ENCODE results near the gene MLLT11. TPM values are rescaled to one million over a fixed set of nuclear protein-coding genes. Genes with fewer than 3 reads are reported as not detected.

Gene MLLT11
- total RNA-seq, 1 experiment from 2014 or later, result 16.4 TPM

DNA sequence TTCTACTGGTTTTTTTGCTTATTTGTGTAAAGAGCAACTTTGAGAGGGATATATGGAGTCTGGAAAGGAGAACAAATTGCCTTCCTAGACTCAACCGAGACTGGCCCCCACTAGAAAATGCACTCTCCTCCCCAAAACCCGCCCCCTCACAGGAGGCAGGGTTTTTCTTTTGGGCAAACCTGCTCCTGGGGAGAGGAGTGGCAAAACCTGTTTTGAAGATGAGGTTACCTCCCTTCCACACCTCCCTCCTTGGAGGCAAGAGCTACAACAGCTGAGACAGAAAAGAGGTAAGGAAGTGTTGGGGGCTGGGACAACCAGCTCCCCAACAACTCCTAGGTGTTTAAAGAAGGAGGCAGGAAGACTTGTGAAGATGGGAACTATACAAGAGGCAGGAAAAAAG is 23.8 kb upstream of the MLLT11 start, which contains the start of gene BNIPL:
TSS of gene BNIPL (plus strand) at position 231 of the 400 bp plus-strand sequence. CDS start at position 371, 140 bp downstream.
- peaks cover 16% of the 10 kb centered on the region for H3K4me1 Mint-ChIP-seq
- H3K4me3 Mint-ChIP-seq, result peak within 1 kb of the TSS; percentile 51
- peaks cover 20% of the 10 kb centered on the region for H3K36me3 Mint-ChIP-seq
- POLR2A ChIA-PET, result interaction anchor here (1.1 kb wide), 1 partner anchor 12 kb away, joined by 5 read pairs; no protein-coding TSS in a partner anchor
- DNase-seq (ENCODE audit: low spot score), result no peak
- peak within 1 kb of the TSS; percentile 93 for H3K27ac Mint-ChIP-seq
- TF ChIP-seq GTF2I (CRISPR knock-in tag; conservative IDR thresholded peaks at IDR 0.05) (no peak), KAT7 (CRISPR knock-in tag; IDR thresholded peaks at IDR 0.05; ENCODE audit: borderline replicate concordance) (no peak), PRRX2 (CRISPR knock-in tag; IDR thresholded peaks at IDR 0.05) (no peak), EMX1 (CRISPR knock-in tag; IDR thresholded peaks at IDR 0.05) (no peak), CBFB (CRISPR knock-in tag; IDR thresholded peaks at IDR 0.05; ENCODE audit: low read depth) (no peak), OVOL2 (CRISPR knock-in tag; IDR thresholded peaks at IDR 0.05; ENCODE audit: borderline replicate concordance) (no peak), TP53 (CRISPR knock-in tag; IDR thresholded peaks at IDR 0.05) (no peak), NFATC4 (CRISPR knock-in tag; IDR thresholded peaks at IDR 0.05) (no peak), ZNF396 (CRISPR knock-in tag; IDR thresholded peaks at IDR 0.05; ENCODE audit: borderline replicate concordance) (no peak), CREB1 (CRISPR knock-in tag; IDR thresholded peaks at IDR 0.05) (no peak), ESRRA (CRISPR knock-in tag; IDR thresholded peaks at IDR 0.05; ENCODE audit: borderline replicate concordance) (no peak)
- TF ChIP-seq, protein P1, sequence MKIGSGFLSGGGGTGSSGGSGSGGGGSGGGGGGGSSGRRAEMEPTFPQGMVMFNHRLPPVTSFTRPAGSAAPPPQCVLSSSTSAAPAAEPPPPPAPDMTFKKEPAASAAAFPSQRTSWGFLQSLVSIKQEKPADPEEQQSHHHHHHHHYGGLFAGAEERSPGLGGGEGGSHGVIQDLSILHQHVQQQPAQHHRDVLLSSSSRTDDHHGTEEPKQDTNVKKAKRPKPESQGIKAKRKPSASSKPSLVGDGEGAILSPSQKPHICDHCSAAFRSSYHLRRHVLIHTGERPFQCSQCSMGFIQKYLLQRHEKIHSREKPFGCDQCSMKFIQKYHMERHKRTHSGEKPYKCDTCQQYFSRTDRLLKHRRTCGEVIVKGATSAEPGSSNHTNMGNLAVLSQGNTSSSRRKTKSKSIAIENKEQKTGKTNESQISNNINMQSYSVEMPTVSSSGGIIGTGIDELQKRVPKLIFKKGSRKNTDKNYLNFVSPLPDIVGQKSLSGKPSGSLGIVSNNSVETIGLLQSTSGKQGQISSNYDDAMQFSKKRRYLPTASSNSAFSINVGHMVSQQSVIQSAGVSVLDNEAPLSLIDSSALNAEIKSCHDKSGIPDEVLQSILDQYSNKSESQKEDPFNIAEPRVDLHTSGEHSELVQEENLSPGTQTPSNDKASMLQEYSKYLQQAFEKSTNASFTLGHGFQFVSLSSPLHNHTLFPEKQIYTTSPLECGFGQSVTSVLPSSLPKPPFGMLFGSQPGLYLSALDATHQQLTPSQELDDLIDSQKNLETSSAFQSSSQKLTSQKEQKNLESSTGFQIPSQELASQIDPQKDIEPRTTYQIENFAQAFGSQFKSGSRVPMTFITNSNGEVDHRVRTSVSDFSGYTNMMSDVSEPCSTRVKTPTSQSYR (CRISPR knock-in tag; IDR thresholded peaks at IDR 0.05), result no peak
- TF ChIP-seq, protein P2, sequence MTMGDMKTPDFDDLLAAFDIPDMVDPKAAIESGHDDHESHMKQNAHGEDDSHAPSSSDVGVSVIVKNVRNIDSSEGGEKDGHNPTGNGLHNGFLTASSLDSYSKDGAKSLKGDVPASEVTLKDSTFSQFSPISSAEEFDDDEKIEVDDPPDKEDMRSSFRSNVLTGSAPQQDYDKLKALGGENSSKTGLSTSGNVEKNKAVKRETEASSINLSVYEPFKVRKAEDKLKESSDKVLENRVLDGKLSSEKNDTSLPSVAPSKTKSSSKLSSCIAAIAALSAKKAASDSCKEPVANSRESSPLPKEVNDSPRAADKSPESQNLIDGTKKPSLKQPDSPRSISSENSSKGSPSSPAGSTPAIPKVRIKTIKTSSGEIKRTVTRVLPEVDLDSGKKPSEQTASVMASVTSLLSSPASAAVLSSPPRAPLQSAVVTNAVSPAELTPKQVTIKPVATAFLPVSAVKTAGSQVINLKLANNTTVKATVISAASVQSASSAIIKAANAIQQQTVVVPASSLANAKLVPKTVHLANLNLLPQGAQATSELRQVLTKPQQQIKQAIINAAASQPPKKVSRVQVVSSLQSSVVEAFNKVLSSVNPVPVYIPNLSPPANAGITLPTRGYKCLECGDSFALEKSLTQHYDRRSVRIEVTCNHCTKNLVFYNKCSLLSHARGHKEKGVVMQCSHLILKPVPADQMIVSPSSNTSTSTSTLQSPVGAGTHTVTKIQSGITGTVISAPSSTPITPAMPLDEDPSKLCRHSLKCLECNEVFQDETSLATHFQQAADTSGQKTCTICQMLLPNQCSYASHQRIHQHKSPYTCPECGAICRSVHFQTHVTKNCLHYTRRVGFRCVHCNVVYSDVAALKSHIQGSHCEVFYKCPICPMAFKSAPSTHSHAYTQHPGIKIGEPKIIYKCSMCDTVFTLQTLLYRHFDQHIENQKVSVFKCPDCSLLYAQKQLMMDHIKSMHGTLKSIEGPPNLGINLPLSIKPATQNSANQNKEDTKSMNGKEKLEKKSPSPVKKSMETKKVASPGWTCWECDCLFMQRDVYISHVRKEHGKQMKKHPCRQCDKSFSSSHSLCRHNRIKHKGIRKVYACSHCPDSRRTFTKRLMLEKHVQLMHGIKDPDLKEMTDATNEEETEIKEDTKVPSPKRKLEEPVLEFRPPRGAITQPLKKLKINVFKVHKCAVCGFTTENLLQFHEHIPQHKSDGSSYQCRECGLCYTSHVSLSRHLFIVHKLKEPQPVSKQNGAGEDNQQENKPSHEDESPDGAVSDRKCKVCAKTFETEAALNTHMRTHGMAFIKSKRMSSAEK (CRISPR knock-in tag; IDR thresholded peaks at IDR 0.05; ENCODE audit: borderline replicate concordance), result no peak
- TF ChIP-seq, protein P3, sequence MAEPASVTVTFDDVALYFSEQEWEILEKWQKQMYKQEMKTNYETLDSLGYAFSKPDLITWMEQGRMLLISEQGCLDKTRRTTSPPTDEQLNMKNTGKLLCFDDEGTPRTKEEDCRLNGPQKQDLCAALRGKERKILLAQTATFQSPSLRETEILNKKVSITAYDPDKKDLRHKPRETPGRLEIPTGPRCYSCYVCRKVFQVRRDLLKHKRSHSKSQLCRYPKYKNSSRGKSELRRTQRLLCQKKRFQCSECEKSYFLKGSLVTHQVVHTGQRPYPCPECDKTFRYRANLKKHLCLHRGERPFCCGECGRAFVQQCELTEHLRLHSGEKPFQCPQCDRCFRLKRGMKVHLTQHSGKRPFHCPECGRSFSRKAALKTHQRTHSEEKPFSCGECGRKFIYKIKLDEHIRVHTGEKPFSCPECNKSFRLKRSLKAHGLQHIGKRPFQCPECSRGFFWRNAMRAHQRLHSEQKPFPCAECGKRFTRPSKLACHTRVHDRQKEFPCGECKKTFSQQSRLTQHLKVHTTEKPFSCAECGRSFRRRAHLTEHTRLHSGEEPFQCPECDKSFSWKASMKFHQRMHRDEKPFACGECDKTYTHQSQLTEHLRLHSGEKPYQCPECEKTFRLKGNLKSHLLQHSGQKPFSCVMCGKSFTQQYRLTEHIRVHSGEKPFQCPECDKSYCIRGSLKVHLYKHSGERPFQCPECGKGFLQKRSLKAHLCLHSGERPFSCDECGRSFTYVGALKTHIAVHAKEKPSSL (CRISPR knock-in tag; conservative IDR thresholded peaks at IDR 0.05), result no peak
- TF ChIP-seq, protein P4, sequence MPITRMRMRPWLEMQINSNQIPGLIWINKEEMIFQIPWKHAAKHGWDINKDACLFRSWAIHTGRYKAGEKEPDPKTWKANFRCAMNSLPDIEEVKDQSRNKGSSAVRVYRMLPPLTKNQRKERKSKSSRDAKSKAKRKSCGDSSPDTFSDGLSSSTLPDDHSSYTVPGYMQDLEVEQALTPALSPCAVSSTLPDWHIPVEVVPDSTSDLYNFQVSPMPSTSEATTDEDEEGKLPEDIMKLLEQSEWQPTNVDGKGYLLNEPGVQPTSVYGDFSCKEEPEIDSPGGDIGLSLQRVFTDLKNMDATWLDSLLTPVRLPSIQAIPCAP (CRISPR knock-in tag; IDR thresholded peaks at IDR 0.05), result no peak
- TF ChIP-seq, protein P5, sequence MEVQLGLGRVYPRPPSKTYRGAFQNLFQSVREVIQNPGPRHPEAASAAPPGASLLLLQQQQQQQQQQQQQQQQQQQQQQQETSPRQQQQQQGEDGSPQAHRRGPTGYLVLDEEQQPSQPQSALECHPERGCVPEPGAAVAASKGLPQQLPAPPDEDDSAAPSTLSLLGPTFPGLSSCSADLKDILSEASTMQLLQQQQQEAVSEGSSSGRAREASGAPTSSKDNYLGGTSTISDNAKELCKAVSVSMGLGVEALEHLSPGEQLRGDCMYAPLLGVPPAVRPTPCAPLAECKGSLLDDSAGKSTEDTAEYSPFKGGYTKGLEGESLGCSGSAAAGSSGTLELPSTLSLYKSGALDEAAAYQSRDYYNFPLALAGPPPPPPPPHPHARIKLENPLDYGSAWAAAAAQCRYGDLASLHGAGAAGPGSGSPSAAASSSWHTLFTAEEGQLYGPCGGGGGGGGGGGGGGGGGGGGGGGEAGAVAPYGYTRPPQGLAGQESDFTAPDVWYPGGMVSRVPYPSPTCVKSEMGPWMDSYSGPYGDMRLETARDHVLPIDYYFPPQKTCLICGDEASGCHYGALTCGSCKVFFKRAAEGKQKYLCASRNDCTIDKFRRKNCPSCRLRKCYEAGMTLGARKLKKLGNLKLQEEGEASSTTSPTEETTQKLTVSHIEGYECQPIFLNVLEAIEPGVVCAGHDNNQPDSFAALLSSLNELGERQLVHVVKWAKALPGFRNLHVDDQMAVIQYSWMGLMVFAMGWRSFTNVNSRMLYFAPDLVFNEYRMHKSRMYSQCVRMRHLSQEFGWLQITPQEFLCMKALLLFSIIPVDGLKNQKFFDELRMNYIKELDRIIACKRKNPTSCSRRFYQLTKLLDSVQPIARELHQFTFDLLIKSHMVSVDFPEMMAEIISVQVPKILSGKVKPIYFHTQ (CRISPR knock-in tag; IDR thresholded peaks at IDR 0.05), result no peak
- TF ChIP-seq, protein P6, sequence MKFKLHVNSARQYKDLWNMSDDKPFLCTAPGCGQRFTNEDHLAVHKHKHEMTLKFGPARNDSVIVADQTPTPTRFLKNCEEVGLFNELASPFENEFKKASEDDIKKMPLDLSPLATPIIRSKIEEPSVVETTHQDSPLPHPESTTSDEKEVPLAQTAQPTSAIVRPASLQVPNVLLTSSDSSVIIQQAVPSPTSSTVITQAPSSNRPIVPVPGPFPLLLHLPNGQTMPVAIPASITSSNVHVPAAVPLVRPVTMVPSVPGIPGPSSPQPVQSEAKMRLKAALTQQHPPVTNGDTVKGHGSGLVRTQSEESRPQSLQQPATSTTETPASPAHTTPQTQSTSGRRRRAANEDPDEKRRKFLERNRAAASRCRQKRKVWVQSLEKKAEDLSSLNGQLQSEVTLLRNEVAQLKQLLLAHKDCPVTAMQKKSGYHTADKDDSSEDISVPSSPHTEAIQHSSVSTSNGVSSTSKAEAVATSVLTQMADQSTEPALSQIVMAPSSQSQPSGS (CRISPR knock-in tag; IDR thresholded peaks at IDR 0.05; ENCODE audit: borderline replicate concordance, low read depth), result no peak
- TF ChIP-seq, protein P7, sequence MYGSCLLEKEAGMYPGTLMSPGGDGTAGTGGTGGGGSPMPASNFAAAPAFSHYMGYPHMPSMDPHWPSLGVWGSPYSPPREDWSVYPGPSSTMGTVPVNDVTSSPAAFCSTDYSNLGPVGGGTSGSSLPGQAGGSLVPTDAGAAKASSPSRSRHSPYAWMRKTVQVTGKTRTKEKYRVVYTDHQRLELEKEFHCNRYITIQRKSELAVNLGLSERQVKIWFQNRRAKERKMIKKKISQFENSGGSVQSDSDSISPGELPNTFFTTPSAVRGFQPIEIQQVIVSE (CRISPR knock-in tag; IDR thresholded peaks at IDR 0.05; ENCODE audit: borderline replicate concordance), result no peak
- no peaks in the 10 kb centered on the region for H3K9me3 Mint-ChIP-seq
- peak; percentile 69 for ATAC-seq
- CTCF ChIA-PET, result interaction anchor here (0.8 to 2.2 kb wide), 5 partner anchors 11 to 35 kb away, joined by 3 to 16 read pairs (median 7); partner anchors contain the start of genes C1orf56, CDC42SE1, GABPB2 and MINDY1
- H3K27me3 Mint-ChIP-seq (ENCODE audit: low read depth), result no peaks in the 10 kb centered on the region

Measured in WTC11 (cell line).